Astrocyte of the cerebellum (primary cell): ENCODE measurements around the gene TRIM9.
"Not testable (repeated sequence)": the region's sequence is repeated elsewhere in the genome, so short reads cannot be mapped to it uniquely, and the experiment has no call there.

ENCODE experiments used
- DNase-seq: peaks from one replicate; pipeline ENCODE4 v3.0.0-alpha.2; 2011; ENCODE audit warnings: low read depth
- H3K4me3 ChIP-seq: 2 replicates; pipeline ENCODE4 v1.5.1; 2011; ENCODE audit warnings: mild to moderate bottlenecking, low read depth, low read length, moderate library complexity
- in situ Hi-C: cut with HindIII; loops from 2 replicates; pipeline ENCODE4 v1.10.0; 2017; ENCODE audit warnings: low sequenced_read_pairs
- TF ChIP-seq, protein P1 (sequence below): IDR thresholded peaks from 2 replicates; pipeline ENCODE4 v1.5.1; 2012; ENCODE audit warnings: low read length, low read depth, moderate library complexity, mild to moderate bottlenecking; ENCODE audit errors: missing control alignments

Gene TRIM9

GRCh38 chr14:50998612-50999011 lies 96.3 kb downstream of the TRIM9 start:
- H3K4me3 ChIP-seq: no peak overlapping the region
- TF ChIP-seq, protein P1, sequence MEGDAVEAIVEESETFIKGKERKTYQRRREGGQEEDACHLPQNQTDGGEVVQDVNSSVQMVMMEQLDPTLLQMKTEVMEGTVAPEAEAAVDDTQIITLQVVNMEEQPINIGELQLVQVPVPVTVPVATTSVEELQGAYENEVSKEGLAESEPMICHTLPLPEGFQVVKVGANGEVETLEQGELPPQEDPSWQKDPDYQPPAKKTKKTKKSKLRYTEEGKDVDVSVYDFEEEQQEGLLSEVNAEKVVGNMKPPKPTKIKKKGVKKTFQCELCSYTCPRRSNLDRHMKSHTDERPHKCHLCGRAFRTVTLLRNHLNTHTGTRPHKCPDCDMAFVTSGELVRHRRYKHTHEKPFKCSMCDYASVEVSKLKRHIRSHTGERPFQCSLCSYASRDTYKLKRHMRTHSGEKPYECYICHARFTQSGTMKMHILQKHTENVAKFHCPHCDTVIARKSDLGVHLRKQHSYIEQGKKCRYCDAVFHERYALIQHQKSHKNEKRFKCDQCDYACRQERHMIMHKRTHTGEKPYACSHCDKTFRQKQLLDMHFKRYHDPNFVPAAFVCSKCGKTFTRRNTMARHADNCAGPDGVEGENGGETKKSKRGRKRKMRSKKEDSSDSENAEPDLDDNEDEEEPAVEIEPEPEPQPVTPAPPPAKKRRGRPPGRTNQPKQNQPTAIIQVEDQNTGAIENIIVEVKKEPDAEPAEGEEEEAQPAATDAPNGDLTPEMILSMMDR: no peak
- in situ Hi-C loops: no loop called here
- DNase-seq: no peak

GRCh38 chr14:50997712-50998111 lies 97.2 kb downstream of the TRIM9 start:
- in situ Hi-C loops: no loop called here
- no peak overlapping the region for H3K4me3 ChIP-seq
- TF ChIP-seq, protein P1: no peak
- no peak for DNase-seq

DNA sequence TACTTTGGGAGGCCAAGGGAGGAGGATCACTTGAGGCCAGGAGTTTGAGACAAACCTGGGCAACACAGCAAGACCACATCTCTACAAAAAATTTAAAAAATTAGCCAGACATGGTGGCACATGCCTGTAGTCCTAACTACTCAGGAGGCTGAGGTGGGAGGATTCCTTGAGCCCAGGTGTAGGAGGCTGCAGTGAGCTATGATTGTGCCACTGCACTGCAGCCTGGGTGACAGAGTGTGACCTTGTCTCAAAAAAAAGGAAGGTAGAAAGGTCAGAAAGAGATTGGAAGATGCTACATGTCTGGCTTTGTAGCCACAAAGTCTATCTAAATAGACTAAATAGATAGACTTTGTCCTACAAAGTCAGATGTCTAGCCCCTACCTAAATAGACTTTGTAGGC lies 100.7 kb downstream of the TRIM9 start:
- DNase-seq, H3K4me3 ChIP-seq, in situ Hi-C loops: not testable (repeated sequence)

DNA sequence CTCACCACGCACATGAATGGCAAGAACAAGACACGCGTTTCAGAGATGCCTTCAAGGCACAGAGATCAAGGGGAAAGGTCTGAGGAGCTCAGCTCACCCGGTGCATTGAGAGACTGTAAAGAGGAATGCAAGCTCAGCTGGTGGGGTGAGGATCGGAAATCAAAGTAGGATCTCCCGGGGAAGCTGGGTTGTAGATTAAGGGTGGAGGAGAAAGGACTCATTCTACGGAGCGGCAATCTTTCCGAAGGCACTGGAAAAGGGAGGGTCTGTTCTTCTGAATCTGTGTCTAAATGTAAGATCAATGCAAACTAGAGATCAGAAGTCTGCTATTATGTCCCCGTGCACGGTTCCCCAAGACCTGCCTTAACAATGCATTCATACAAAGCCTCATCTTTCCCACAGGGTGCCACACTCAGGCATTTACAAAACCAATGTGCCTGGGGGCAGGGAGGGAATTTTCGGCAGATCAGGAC lies 109.0 kb downstream of the TRIM9 start:
- TF ChIP-seq, protein P1: no peak
- no peak for DNase-seq
- in situ Hi-C loops: no loop called here
- no peak overlapping the region for H3K4me3 ChIP-seq

- TF ChIP-seq, protein P1: no peak
- no peak for DNase-seq
- in situ Hi-C loops: no loop called here
- no peak overlapping the region for H3K4me3 ChIP-seq
Measured at GRCh38 chr14:50985124-50985858, 109.6 kb downstream of the TRIM9 start.

- no peak overlapping the region for H3K4me3 ChIP-seq
- TF ChIP-seq, protein P1: no peak
- in situ Hi-C loops: no loop called here
- DNase-seq: no peak
Measured at GRCh38 chr14:50984036-50984710, 110.7 kb downstream of the TRIM9 start.
